ENCODE data around the gene FAM3C. TPM values are rescaled to one million over a fixed set of nuclear protein-coding genes. Genes with fewer than 3 reads are reported as not detected.

Gene FAM3C
- total and polyA plus RNA-seq, 12 donors, result 17.1 to 138 (median 36.8) TPM

GRCh38 chr7:121392277-121393004, 3.7 kb downstream of the FAM3C start:
- no peaks in the 10 kb centered on the region for H3K36me3 ChIP-seq (replicated peaks in 1 of 2)

DNA sequence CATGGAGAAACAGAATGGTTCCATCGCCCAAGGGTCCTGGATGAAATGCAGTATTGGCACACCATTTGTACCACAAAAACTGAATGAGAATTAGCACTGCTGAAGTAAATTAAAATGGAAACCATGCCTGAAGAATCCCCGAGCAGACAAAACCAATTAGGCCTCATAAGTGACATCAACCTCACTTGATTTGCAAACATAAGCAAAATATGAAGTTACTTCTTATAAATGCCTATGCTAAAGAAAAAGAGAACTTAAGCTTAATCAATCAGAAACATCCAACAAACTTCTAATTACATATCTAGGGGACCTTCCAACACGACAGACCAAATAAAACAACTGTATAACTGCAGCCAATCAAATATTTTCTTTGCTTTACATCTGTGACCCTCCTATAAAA, 4.4 kb downstream of the FAM3C start:
- Histone ChIP-seq H3K27ac (no peak overlapping the region), H3K9me3 (replicated peaks in 1 of 3) (no peaks in the 10 kb centered on the region), H3K27me3 (no peaks in the 10 kb centered on the region), H3K4me3 (no peak overlapping the region), H3K4me1 (replicated peaks in 1 of 2) (peaks cover 0 to 22% of the 10 kb centered on the region in 2 donors), H3K36me3 (replicated peaks in 1 of 2) (no peaks in the 10 kb centered on the region)
- WGBS, 4 donors, result 60 to 78% (median 71%) methylated on average over 3 of the region's 3 CpGs
- TF ChIP-seq POLR2A (IDR thresholded peaks at IDR 0.05) (no peak), CTCF (IDR thresholded peaks at IDR 0.05) (no peak)
- DNase-seq, result no peak
- intact Hi-C loops (cut with DNase I), result no loop called here

More at GRCh38 chr7:121392277-121393004, 3.7 kb downstream of the FAM3C start:
- H3K4me3 ChIP-seq, result no peak overlapping the region
- intact Hi-C loops (cut with DNase I), result no loop called here
- WGBS, 4 donors, result 94 to 98% (median 96%) methylated on average over 10 of the region's 10 CpGs
- H3K4me1 ChIP-seq (replicated peaks in 1 of 2), result peaks cover 0 to 29% of the 10 kb centered on the region in 2 donors
- DNase-seq, result no peak
- no peaks in the 10 kb centered on the region for H3K27me3 ChIP-seq
- TF ChIP-seq POLR2A (IDR thresholded peaks at IDR 0.05), result no peak
- TF ChIP-seq CTCF (IDR thresholded peaks at IDR 0.05), result no peak
- H3K27ac ChIP-seq, result no peak overlapping the region
- H3K9me3 ChIP-seq (replicated peaks in 1 of 3), result no peaks in the 10 kb centered on the region

- intact Hi-C loops (cut with DNase I), result no loop called here
- no peak for TF ChIP-seq POLR2A (IDR thresholded peaks at IDR 0.05)
- no peak for TF ChIP-seq CTCF (IDR thresholded peaks at IDR 0.05)
- WGBS, 4 donors, result 38 to 66% (median 55%) methylated on average over 2 of the region's 2 CpGs
Observed at GRCh38 chr7:121390617-121391016, 5.5 kb downstream of the FAM3C start.

DNA sequence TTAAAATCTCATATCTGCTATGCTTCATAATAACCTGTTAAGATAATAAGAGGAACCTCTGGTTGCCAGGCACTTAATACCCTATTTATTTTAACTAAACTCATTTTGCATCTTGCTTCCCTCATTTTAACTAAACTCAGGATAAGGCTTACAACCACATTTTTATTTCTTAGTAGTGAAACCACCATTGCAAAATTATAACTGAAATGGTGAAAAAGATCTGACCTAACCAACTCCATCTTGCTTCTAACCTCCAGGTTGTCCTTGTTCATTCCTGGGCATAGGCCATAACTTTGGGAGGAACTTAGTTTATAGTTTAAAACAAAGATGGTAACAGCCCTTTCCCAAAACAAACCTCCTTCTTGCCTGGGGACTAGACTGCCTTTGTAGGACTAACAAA, 6.0 kb downstream of the FAM3C start:
- intact Hi-C loops (cut with DNase I), result no loop called here
- Histone ChIP-seq H3K4me3 (no peak overlapping the region), H3K27ac (no peak overlapping the region), H3K9me3 (replicated peaks in 1 of 3) (no peaks in the 10 kb centered on the region), H3K4me1 (replicated peaks in 1 of 2) (peaks cover 0 to 25% of the 10 kb centered on the region in 2 donors), H3K27me3 (no peaks in the 10 kb centered on the region), H3K36me3 (replicated peaks in 1 of 2) (no peaks in the 10 kb centered on the region)
- DNase-seq, result no peak
- TF ChIP-seq CTCF (IDR thresholded peaks at IDR 0.05), result no peak
- TF ChIP-seq POLR2A (IDR thresholded peaks at IDR 0.05), result no peak

More at GRCh38 chr7:121390617-121391016, 5.5 kb downstream of the FAM3C start:
- H3K9me3 ChIP-seq (replicated peaks in 1 of 3), result no peaks in the 10 kb centered on the region
- H3K27ac ChIP-seq, result no peak overlapping the region
- no peaks in the 10 kb centered on the region for H3K36me3 ChIP-seq (replicated peaks in 1 of 2)
- H3K4me3 ChIP-seq, result no peak overlapping the region
- DNase-seq, result no peak
- no peaks in the 10 kb centered on the region for H3K27me3 ChIP-seq
- peaks cover 0 to 23% of the 10 kb centered on the region in 2 donors for H3K4me1 ChIP-seq (replicated peaks in 1 of 2)
